ENCODE data around the gene ERLEC1.

DNA sequence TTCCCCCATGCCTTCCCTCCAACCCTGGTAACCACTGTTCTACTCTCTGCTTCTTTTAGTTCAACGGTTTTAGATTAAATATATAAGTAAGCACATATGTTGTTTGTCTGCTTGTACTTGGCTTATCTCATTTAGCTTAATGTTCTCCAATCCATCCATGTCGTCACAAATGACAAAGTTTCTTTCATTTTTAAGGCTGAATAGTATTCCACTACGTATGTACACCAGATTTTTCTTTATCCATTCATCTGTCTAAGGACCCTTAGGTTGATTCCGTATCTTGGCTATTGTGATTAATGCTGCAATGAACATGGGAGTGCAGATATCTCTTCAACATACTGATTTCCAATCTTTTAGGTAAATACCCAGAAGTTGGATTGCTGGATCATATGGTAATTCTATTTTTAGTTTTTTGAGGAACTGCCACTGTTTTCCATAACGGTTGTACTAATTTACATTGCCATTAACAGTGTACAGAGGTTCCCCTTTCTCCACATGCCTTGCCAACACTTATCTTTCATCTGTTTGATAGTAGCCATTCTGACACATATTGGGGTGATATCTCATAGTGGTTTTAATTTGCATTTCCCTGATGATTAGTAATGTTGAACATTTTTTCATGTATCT, 8.2 kb upstream of the ERLEC1 start:
- TF ChIP-seq, protein P1, sequence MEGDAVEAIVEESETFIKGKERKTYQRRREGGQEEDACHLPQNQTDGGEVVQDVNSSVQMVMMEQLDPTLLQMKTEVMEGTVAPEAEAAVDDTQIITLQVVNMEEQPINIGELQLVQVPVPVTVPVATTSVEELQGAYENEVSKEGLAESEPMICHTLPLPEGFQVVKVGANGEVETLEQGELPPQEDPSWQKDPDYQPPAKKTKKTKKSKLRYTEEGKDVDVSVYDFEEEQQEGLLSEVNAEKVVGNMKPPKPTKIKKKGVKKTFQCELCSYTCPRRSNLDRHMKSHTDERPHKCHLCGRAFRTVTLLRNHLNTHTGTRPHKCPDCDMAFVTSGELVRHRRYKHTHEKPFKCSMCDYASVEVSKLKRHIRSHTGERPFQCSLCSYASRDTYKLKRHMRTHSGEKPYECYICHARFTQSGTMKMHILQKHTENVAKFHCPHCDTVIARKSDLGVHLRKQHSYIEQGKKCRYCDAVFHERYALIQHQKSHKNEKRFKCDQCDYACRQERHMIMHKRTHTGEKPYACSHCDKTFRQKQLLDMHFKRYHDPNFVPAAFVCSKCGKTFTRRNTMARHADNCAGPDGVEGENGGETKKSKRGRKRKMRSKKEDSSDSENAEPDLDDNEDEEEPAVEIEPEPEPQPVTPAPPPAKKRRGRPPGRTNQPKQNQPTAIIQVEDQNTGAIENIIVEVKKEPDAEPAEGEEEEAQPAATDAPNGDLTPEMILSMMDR (IDR thresholded peaks at IDR 0.05) = no peak
- no peak for TF ChIP-seq POLR2A (IDR thresholded peaks at IDR 0.05)

Data from breast epithelium (tissue), 3 donors.